ENCODE results near the gene C2CD4A.

Gene C2CD4A

DNA sequence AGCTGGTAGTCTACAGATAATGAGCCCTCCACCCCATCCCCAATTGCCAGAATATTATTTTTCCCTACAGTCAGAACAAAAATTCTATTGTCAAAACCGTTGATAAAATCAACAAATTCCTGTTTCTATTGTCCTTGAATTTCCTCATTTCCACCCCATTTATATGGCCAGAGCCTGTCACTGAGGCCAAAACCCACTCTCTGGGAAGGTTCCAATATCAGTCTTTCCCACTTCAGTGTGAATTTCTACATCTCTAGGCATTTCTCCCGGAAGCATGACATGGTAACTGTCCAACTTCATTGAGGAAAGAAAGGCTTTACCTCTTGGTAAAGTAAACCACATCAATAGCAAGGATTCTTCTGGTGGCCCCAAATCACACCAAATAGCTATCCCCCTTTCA lies 41.6 kb downstream of the C2CD4A start:
- Histone ChIP-seq H3K4me3 (ENCODE audit: control insufficient read depth in 1 of 7, extremely low read depth in 1 of 7, insufficient read depth in 4 of 7, low read depth in 2 of 7, low read length in 6 of 7) (no peak overlapping the region), H3K36me3 (ENCODE audit: control insufficient read depth in 4 of 4, insufficient read depth in 4 of 4, low read length in 3 of 4) (no peaks in the 10 kb centered on the region), H3K27me3 (replicated peaks in 2 of 5; ENCODE audit: control insufficient read depth in 4 of 5, insufficient read depth in 5 of 5, low read length in 4 of 5) (peaks cover 0 to 2% (median 0%) of the 10 kb centered on the region in 5 experiments), H3K27ac (ENCODE audit: insufficient read depth in 1 of 2, low read depth in 1 of 2, low read length in 2 of 2, poor library complexity in 1 of 2, severe bottlenecking in 2 of 2) (no peak overlapping the region), H3K4me1 (ENCODE audit: control extremely low read depth in 1 of 4, control insufficient read depth in 4 of 4, insufficient read depth in 4 of 4, low read length in 3 of 4) (no peaks in the 10 kb centered on the region), H3K9me3 (ENCODE audit: control extremely low read depth in 1 of 5, control insufficient read depth in 4 of 5, insufficient read depth in 2 of 5, low read depth in 1 of 5, low read length in 4 of 5) (no peaks in the 10 kb centered on the region)
- DNase-seq, result no peak
- ChIA-PET CTCF (no interaction called here), POLR2A (no interaction called here)
- WGBS (ENCODE audit: insufficient coverage), result 50% methylated on average over 1 of the region's 2 CpGs

GRCh38 chr15:62109437-62109836 lies 42.7 kb downstream of the C2CD4A start:
- ChIA-PET POLR2A (no interaction called here), CTCF (no interaction called here)
- H3K4me1 ChIP-seq (ENCODE audit: control extremely low read depth in 1 of 4, control insufficient read depth in 4 of 4, insufficient read depth in 4 of 4, low read length in 3 of 4), result no peaks in the 10 kb centered on the region
- DNase-seq, result no peak
- peaks cover 0 to 2% (median 0%) of the 10 kb centered on the region in 5 experiments for H3K27me3 ChIP-seq (replicated peaks in 2 of 5; ENCODE audit: control insufficient read depth in 4 of 5, insufficient read depth in 5 of 5, low read length in 4 of 5)
- H3K9me3 ChIP-seq (ENCODE audit: control extremely low read depth in 1 of 5, control insufficient read depth in 4 of 5, insufficient read depth in 2 of 5, low read depth in 1 of 5, low read length in 4 of 5), result no peaks in the 10 kb centered on the region
- whole genome bisulfite sequencing (ENCODE audit: insufficient coverage), result 100% methylated on average over 1 of the region's 1 CpG
- H3K4me3 ChIP-seq (ENCODE audit: control insufficient read depth in 1 of 7, extremely low read depth in 1 of 7, insufficient read depth in 4 of 7, low read depth in 2 of 7, low read length in 6 of 7), result no peak overlapping the region
- H3K36me3 ChIP-seq (ENCODE audit: control insufficient read depth in 4 of 4, insufficient read depth in 4 of 4, low read length in 3 of 4), result no peaks in the 10 kb centered on the region
- no peak overlapping the region for H3K27ac ChIP-seq (ENCODE audit: insufficient read depth in 1 of 2, low read depth in 1 of 2, low read length in 2 of 2, poor library complexity in 1 of 2, severe bottlenecking in 2 of 2)

- H3K4me1 ChIP-seq (ENCODE audit: control extremely low read depth in 1 of 4, control insufficient read depth in 4 of 4, insufficient read depth in 4 of 4, low read length in 3 of 4), result no peaks in the 10 kb centered on the region
- H3K27ac ChIP-seq (ENCODE audit: insufficient read depth in 1 of 2, low read depth in 1 of 2, low read length in 2 of 2, poor library complexity in 1 of 2, severe bottlenecking in 2 of 2), result no peak overlapping the region
- no peaks in the 10 kb centered on the region for H3K9me3 ChIP-seq (ENCODE audit: control extremely low read depth in 1 of 5, control insufficient read depth in 4 of 5, insufficient read depth in 2 of 5, low read depth in 1 of 5, low read length in 4 of 5)
- no peak overlapping the region for H3K4me3 ChIP-seq (ENCODE audit: control insufficient read depth in 1 of 7, extremely low read depth in 1 of 7, insufficient read depth in 4 of 7, low read depth in 2 of 7, low read length in 6 of 7)
- peaks cover 0 to 2% (median 0%) of the 10 kb centered on the region in 5 experiments for H3K27me3 ChIP-seq (replicated peaks in 2 of 5; ENCODE audit: control insufficient read depth in 4 of 5, insufficient read depth in 5 of 5, low read length in 4 of 5)
- no peak for DNase-seq
- POLR2A ChIA-PET, result no interaction called here
- CTCF ChIA-PET, result no interaction called here
- 94% methylated on average over 5 of the region's 6 CpGs for WGBS (ENCODE audit: insufficient coverage)
- no peaks in the 10 kb centered on the region for H3K36me3 ChIP-seq (ENCODE audit: control insufficient read depth in 4 of 4, insufficient read depth in 4 of 4, low read length in 3 of 4)
Observed at GRCh38 chr15:62109982-62110851, 43.4 kb downstream of the C2CD4A start.

DNA sequence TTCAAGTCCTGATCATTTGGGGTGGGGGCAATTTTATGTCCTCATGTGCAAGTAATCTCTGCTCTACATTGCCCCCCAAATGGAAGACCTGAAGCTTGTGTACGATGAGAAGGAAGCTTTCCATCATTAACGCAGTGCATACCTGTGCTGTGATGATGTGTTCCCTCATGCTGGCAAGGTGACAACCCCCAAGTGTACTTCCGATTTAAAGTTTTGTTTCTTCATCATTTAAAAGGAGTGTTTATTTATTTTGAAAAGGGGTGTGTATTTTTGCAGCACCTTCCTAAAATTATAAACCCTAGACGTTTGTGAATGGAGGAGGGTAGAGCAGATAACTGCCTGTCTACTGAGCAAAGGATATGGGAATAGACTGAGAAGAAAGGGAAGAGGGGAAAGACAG lies 45.3 kb downstream of the C2CD4A start:
- no peaks in the 10 kb centered on the region for H3K4me1 ChIP-seq (ENCODE audit: control extremely low read depth in 1 of 4, control insufficient read depth in 4 of 4, insufficient read depth in 4 of 4, low read length in 3 of 4)
- H3K27me3 ChIP-seq (replicated peaks in 2 of 5; ENCODE audit: control insufficient read depth in 4 of 5, insufficient read depth in 5 of 5, low read length in 4 of 5), result peaks cover 0 to 2% (median 0%) of the 10 kb centered on the region in 5 experiments
- DNase-seq, result no peak
- H3K27ac ChIP-seq (ENCODE audit: insufficient read depth in 1 of 2, low read depth in 1 of 2, low read length in 2 of 2, poor library complexity in 1 of 2, severe bottlenecking in 2 of 2), result no peak overlapping the region
- ChIA-PET CTCF (no interaction called here), POLR2A (no interaction called here)
- no peaks in the 10 kb centered on the region for H3K9me3 ChIP-seq (ENCODE audit: control extremely low read depth in 1 of 5, control insufficient read depth in 4 of 5, insufficient read depth in 2 of 5, low read depth in 1 of 5, low read length in 4 of 5)
- 100% methylated on average over 1 of the region's 4 CpGs for WGBS (ENCODE audit: insufficient coverage)
- H3K4me3 ChIP-seq (ENCODE audit: control insufficient read depth in 1 of 7, extremely low read depth in 1 of 7, insufficient read depth in 4 of 7, low read depth in 2 of 7, low read length in 6 of 7), result no peak overlapping the region
- H3K36me3 ChIP-seq (ENCODE audit: control insufficient read depth in 4 of 4, insufficient read depth in 4 of 4, low read length in 3 of 4), result no peaks in the 10 kb centered on the region

- CTCF ChIA-PET, result no interaction called here
Observed at GRCh38 chr15:62112616-62113593, 46.1 kb downstream of the C2CD4A start.

GRCh38 chr15:62115847-62116246 lies 49.1 kb downstream of the C2CD4A start:
- no peak for DNase-seq
- H3K27ac ChIP-seq (ENCODE audit: insufficient read depth in 1 of 2, low read depth in 1 of 2, low read length in 2 of 2, poor library complexity in 1 of 2, severe bottlenecking in 2 of 2), result no peak overlapping the region
- no CpG with 5 or more reads among the region's 1 CpG for WGBS (ENCODE audit: insufficient coverage)
- POLR2A ChIA-PET, result no interaction called here
- CTCF ChIA-PET, result no interaction called here
- H3K4me3 ChIP-seq (ENCODE audit: control insufficient read depth in 1 of 7, extremely low read depth in 1 of 7, insufficient read depth in 4 of 7, low read depth in 2 of 7, low read length in 6 of 7), result no peak overlapping the region
- H3K4me1 ChIP-seq (ENCODE audit: control extremely low read depth in 1 of 4, control insufficient read depth in 4 of 4, insufficient read depth in 4 of 4, low read length in 3 of 4), result peaks cover 0 to 8% (median 7%) of the 10 kb centered on the region in 4 experiments
- no peaks in the 10 kb centered on the region for H3K27me3 ChIP-seq (replicated peaks in 2 of 5; ENCODE audit: control insufficient read depth in 4 of 5, insufficient read depth in 5 of 5, low read length in 4 of 5)
- H3K9me3 ChIP-seq (ENCODE audit: control extremely low read depth in 1 of 5, control insufficient read depth in 4 of 5, insufficient read depth in 2 of 5, low read depth in 1 of 5, low read length in 4 of 5), result no peaks in the 10 kb centered on the region
- H3K36me3 ChIP-seq (ENCODE audit: control insufficient read depth in 4 of 4, insufficient read depth in 4 of 4, low read length in 3 of 4), result no peaks in the 10 kb centered on the region

More at GRCh38 chr15:62112616-62113593, 46.1 kb downstream of the C2CD4A start:
- Histone ChIP-seq H3K27ac (ENCODE audit: insufficient read depth in 1 of 2, low read depth in 1 of 2, low read length in 2 of 2, poor library complexity in 1 of 2, severe bottlenecking in 2 of 2) (no peak overlapping the region), H3K9me3 (ENCODE audit: control extremely low read depth in 1 of 5, control insufficient read depth in 4 of 5, insufficient read depth in 2 of 5, low read depth in 1 of 5, low read length in 4 of 5) (no peaks in the 10 kb centered on the region), H3K4me1 (ENCODE audit: control extremely low read depth in 1 of 4, control insufficient read depth in 4 of 4, insufficient read depth in 4 of 4, low read length in 3 of 4) (no peaks in the 10 kb centered on the region), H3K27me3 (replicated peaks in 2 of 5; ENCODE audit: control insufficient read depth in 4 of 5, insufficient read depth in 5 of 5, low read length in 4 of 5) (peaks cover 0 to 2% (median 0%) of the 10 kb centered on the region in 5 experiments), H3K36me3 (ENCODE audit: control insufficient read depth in 4 of 4, insufficient read depth in 4 of 4, low read length in 3 of 4) (no peaks in the 10 kb centered on the region), H3K4me3 (ENCODE audit: control insufficient read depth in 1 of 7, extremely low read depth in 1 of 7, insufficient read depth in 4 of 7, low read depth in 2 of 7, low read length in 6 of 7) (no peak overlapping the region)
- POLR2A ChIA-PET, result no interaction called here
- WGBS (ENCODE audit: insufficient coverage), result 93% methylated on average over 10 of the region's 11 CpGs
- DNase-seq, result no peak

Measured in common myeloid progenitor, CD34-positive (primary cell).